OCI-LY3 (cell line): ENCODE data around the gene UNC5CL.
"Not testable (repeated sequence)": the region's sequence is repeated elsewhere in the genome, so short reads cannot be mapped to it uniquely, and the experiment has no call there.

ENCODE experiments used
- H2AFZ ChIP-seq: fragments of 200-600, 300-600 bp; shearing (Covaris generic); 2 replicates; pipeline ENCODE4 v1.6.0; 2014; ENCODE audit warnings: antibody characterized with exemption, low read depth, low read length
- H3K27ac ChIP-seq: fragments of 200-600, 300-600 bp; sonication (generic); 2 replicates; pipeline ENCODE4 v1.5.1; 2014; ENCODE audit warnings: mild to moderate bottlenecking, low read length, moderate library complexity, mixed read lengths
- H3K27me3 ChIP-seq: fragments of 200-600, 300-600 bp; sonication (generic); 2 replicates; pipeline ENCODE4 v1.6.1; 2014; ENCODE audit warnings: low read depth, low read length, mixed read lengths
- H3K36me3 ChIP-seq: fragments of 200-600, 300-600 bp; sonication (generic); replicated peaks from 2 replicates; pipeline ENCODE3; 2014; ENCODE audit warnings: low read depth, low read length, mixed read lengths
- H3K4me1 ChIP-seq: fragments of 300-600, 200-600 bp; sonication (generic); 2 replicates; pipeline ENCODE4 v1.6.1; 2014; ENCODE audit warnings: low read length, mixed read lengths
- H3K4me2 ChIP-seq: fragments of 200-600, 300-600 bp; sonication (generic); 2 replicates; pipeline ENCODE4 v1.6.1; 2014; ENCODE audit warnings: low read length, mixed read lengths
- H3K4me3 ChIP-seq: fragments of 300-600, 200-600 bp; sonication (generic); 2 replicates; pipeline ENCODE4 v1.5.1; 2014; ENCODE audit warnings: antibody characterized with exemption, mild to moderate bottlenecking, low read length, moderate library complexity
- H3K79me2 ChIP-seq: fragments of 300-600, 200-600 bp; shearing (Covaris generic); 2 replicates; pipeline ENCODE4 v1.6.1; 2014; ENCODE audit warnings: mild to moderate bottlenecking, low read length, mixed read lengths
- H3K9ac ChIP-seq: fragments of 300-600, 200-600 bp; shearing (Covaris generic); 2 replicates; pipeline ENCODE4 v1.6.0; 2014; ENCODE audit warnings: mild to moderate bottlenecking, low read length, moderate library complexity
- H3K9me3 ChIP-seq: fragments of 200-600, 300-600 bp; shearing (Covaris generic); 2 replicates; pipeline ENCODE4 v1.6.1; 2014; ENCODE audit warnings: low read length, mixed read lengths; ENCODE audit not compliant: insufficient read depth
- H4K20me1 ChIP-seq: fragments of 200-600, 300-600 bp; sonication (generic); 2 replicates; pipeline ENCODE4 v1.6.1; 2016; ENCODE audit warnings: low read length, mixed read lengths; ENCODE audit not compliant: insufficient read depth
- CTCF ChIP-seq: fragments of 200-600, 300-600 bp; sonication (generic); IDR thresholded peaks from 2 replicates; pipeline ENCODE4 v1.5.1; 2014; ENCODE audit warnings: antibody characterized with exemption, low read length, low read depth
- EZH2phosphoT487 ChIP-seq: fragments of 200-600 bp; shearing (Covaris generic); IDR thresholded peaks from 2 replicates; pipeline ENCODE4 v1.6.1; 2018; ENCODE audit warnings: antibody characterized with exemption, mixed run types, low read depth

Gene UNC5CL

GRCh38 chr6:41013466-41014153 is 25.4 kb downstream of the UNC5CL start:
- Histone ChIP-seq H2AFZ (no peak overlapping the region), H3K9ac (no peak overlapping the region), H3K79me2 (no peaks in the 10 kb centered on the region), H3K36me3 (no peaks in the 10 kb centered on the region), H4K20me1 (no peaks in the 10 kb centered on the region), H3K4me2 (no peak overlapping the region), H3K9me3 (no peaks in the 10 kb centered on the region), H3K27me3 (peaks cover 9% of the 10 kb centered on the region; the same call in 1 of the 2 replicates), H3K27ac (no peak overlapping the region), H3K4me3 (no peak overlapping the region), H3K4me1 (no peaks in the 10 kb centered on the region)
- TF ChIP-seq EZH2phosphoT487 (no peak), CTCF (no peak)

DNA sequence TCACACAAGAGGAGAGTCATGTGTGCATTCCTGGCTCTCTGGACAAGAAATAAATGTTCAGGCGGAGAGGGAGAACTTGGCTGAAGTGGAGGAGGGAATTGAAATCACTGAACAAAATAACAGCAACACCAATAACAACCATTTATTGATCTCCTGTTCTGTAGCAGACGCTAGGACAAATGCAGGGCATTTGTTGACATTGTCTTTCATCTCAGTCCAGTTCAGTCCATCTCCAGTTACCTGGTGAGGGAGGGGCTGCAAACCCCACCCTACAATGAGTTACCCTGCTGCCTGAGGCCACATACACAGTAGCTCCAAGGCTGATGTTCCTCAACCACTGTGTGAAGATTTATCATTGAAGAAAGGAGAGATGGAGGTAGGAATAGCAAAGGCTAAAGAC is 27.3 kb downstream of the UNC5CL start:
- no peak overlapping the region for H3K27ac ChIP-seq
- no peaks in the 10 kb centered on the region for H3K36me3 ChIP-seq
- H4K20me1 ChIP-seq, result no peaks in the 10 kb centered on the region
- no peaks in the 10 kb centered on the region for H3K4me1 ChIP-seq
- H3K9ac ChIP-seq, result no peak overlapping the region
- no peak overlapping the region for H3K4me2 ChIP-seq
- H2AFZ ChIP-seq, result no peak overlapping the region
- H3K27me3 ChIP-seq, result peaks cover 9% of the 10 kb centered on the region; the same call in 1 of the 2 replicates
- H3K9me3 ChIP-seq, result no peaks in the 10 kb centered on the region
- no peak overlapping the region for H3K4me3 ChIP-seq
- TF ChIP-seq CTCF (no peak), EZH2phosphoT487 (no peak)
- no peaks in the 10 kb centered on the region for H3K79me2 ChIP-seq

- peaks cover 5% of the 10 kb centered on the region; the same call in 1 of the 2 replicates for H3K4me1 ChIP-seq
- H2AFZ ChIP-seq, result no peak overlapping the region
- no peak overlapping the region for H3K4me3 ChIP-seq
- no peak overlapping the region for H3K9ac ChIP-seq
- H3K27ac ChIP-seq, result no peak overlapping the region
- H4K20me1 ChIP-seq, result no peaks in the 10 kb centered on the region
- no peak overlapping the region for H3K4me2 ChIP-seq
- H3K79me2 ChIP-seq, result no peaks in the 10 kb centered on the region
- H3K36me3 ChIP-seq, result no peaks in the 10 kb centered on the region
- H3K27me3 ChIP-seq, result peaks cover 23% of the 10 kb centered on the region
- TF ChIP-seq EZH2phosphoT487, result no peak
- no peak for TF ChIP-seq CTCF
- no peaks in the 10 kb centered on the region for H3K9me3 ChIP-seq
Measured at GRCh38 chr6:41009669-41010068, 29.4 kb downstream of the UNC5CL start.

GRCh38 chr6:41008011-41008410 is 31.0 kb downstream of the UNC5CL start:
- H3K9me3 ChIP-seq, result no peaks in the 10 kb centered on the region
- H3K4me2 ChIP-seq, result no peak overlapping the region
- H3K4me1 ChIP-seq, result peaks cover 5% of the 10 kb centered on the region; the same call in 1 of the 2 replicates
- H3K36me3 ChIP-seq, result no peaks in the 10 kb centered on the region
- peaks cover 36% of the 10 kb centered on the region for H3K27me3 ChIP-seq
- no peak overlapping the region for H3K9ac ChIP-seq
- TF ChIP-seq EZH2phosphoT487 (no peak), CTCF (no peak)
- no peaks in the 10 kb centered on the region for H3K79me2 ChIP-seq
- H3K4me3 ChIP-seq, result no peak overlapping the region
- no peaks in the 10 kb centered on the region for H4K20me1 ChIP-seq
- H2AFZ ChIP-seq, result no peak overlapping the region
- H3K27ac ChIP-seq, result no peak overlapping the region

DNA sequence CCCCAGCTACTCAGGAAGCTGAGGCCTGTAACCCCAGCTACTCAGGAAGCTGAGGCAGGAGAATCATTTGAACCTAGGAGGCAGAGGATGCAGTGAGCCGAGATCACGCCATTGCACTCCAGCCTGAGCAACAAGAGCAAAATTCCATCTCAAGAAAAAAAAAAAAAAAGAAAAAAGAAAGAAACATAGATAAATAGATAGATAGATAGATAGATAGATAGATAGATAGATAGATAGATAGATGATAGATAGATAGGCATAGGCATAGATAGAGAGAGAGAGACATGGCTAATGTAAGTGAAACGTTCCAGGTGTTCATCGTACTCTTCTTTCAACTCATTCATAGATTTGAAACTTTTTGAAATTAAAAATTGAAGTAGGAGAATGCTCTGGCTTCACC is 32.0 kb downstream of the UNC5CL start:
- not testable (repeated sequence) for H3K4me2 ChIP-seq, H3K9ac ChIP-seq, H3K4me3 ChIP-seq, H4K20me1 ChIP-seq, H3K79me2 ChIP-seq, H3K36me3 ChIP-seq, H2AFZ ChIP-seq, H3K4me1 ChIP-seq, H3K27ac ChIP-seq, H3K9me3 ChIP-seq
- peaks cover 47% of the 10 kb centered on the region for H3K27me3 ChIP-seq
